Glomerular visceral epithelial cell (primary cell): ENCODE measurements around the gene MOCOS.

ENCODE experiments used
- DNase-seq: peaks from one replicate; pipeline ENCODE4 v3.0.0-alpha.2; 2016; ENCODE audit errors: extremely low spot score

Gene MOCOS

GRCh38 chr18:36271153-36271552, 83.9 kb downstream of the MOCOS start:
- no peak for DNase-seq

- no peak for DNase-seq
Measured at GRCh38 chr18:36273347-36273746, 86.0 kb downstream of the MOCOS start.

GRCh38 chr18:36274083-36274715, 86.9 kb downstream of the MOCOS start:
- DNase-seq = no peak

GRCh38 chr18:36275561-36275960, 88.3 kb downstream of the MOCOS start:
- DNase-seq = no peak

GRCh38 chr18:36279001-36279400, 91.7 kb downstream of the MOCOS start:
- DNase-seq = no peak

GRCh38 chr18:36281936-36282335, 94.6 kb downstream of the MOCOS start:
- DNase-seq = no peak

GRCh38 chr18:36283448-36283847, 96.2 kb downstream of the MOCOS start:
- DNase-seq = no peak

- DNase-seq = no peak
Measured at GRCh38 chr18:36284268-36284667, 97.0 kb downstream of the MOCOS start.

- DNase-seq = peak; percentile 71
Measured at GRCh38 chr18:36284671-36285295, 97.5 kb downstream of the MOCOS start.

GRCh38 chr18:36287653-36288052, 100.4 kb downstream of the MOCOS start:
- no peak for DNase-seq

- DNase-seq = no peak
Measured at GRCh38 chr18:36288689-36289088, 101.4 kb downstream of the MOCOS start.

- no peak for DNase-seq
Measured at GRCh38 chr18:36294031-36294430, 106.7 kb downstream of the MOCOS start.

GRCh38 chr18:36295214-36295613, 107.9 kb downstream of the MOCOS start:
- no peak for DNase-seq

- no peak for DNase-seq
Measured at GRCh38 chr18:36295880-36296301, 108.6 kb downstream of the MOCOS start.

GRCh38 chr18:36296650-36297416, 109.5 kb downstream of the MOCOS start:
- peak; percentile 88 for DNase-seq

- DNase-seq = peak; percentile 91
Measured at GRCh38 chr18:36297417-36298125, 110.3 kb downstream of the MOCOS start, which contains the start of gene FHOD3. Gene FHOD3 (plus strand): TSS chr18:36297713. CDS start chr18:36297836, 123 bp downstream.

GRCh38 chr18:36298126-36298741, 110.9 kb downstream of the MOCOS start:
- peak; percentile 42 for DNase-seq

- DNase-seq = no peak
Measured at GRCh38 chr18:36299015-36299414, 111.7 kb downstream of the MOCOS start.

- no peak for DNase-seq
Measured at GRCh38 chr18:36300211-36300610, 112.9 kb downstream of the MOCOS start.

GRCh38 chr18:36301884-36302283, 114.6 kb downstream of the MOCOS start:
- DNase-seq = no peak

GRCh38 chr18:36302676-36303075, 115.4 kb downstream of the MOCOS start:
- DNase-seq = peak; percentile 49
